Fibroblast of mammary gland (primary cell): ENCODE data around the gene SLC5A6.

Experiments used
- DNase-seq: peaks from one replicate; pipeline ENCODE4 v3.0.0-alpha.2; 2010; ENCODE audit warnings: low read depth
- H3K4me3 ChIP-seq: 2 replicates; pipeline ENCODE4 v1.5.1; 2011; ENCODE audit warnings: low read depth, mild to moderate bottlenecking, low read length, moderate library complexity; ENCODE audit not compliant: control insufficient read depth
- TF ChIP-seq, protein P1 (sequence below): conservative IDR thresholded peaks from 2 replicates; pipeline ENCODE4 v1.5.1; 2011; ENCODE audit warnings: low read depth, low read length, inconsistent platforms; ENCODE audit not compliant: control insufficient read depth, insufficient read depth

Gene SLC5A6

DNA sequence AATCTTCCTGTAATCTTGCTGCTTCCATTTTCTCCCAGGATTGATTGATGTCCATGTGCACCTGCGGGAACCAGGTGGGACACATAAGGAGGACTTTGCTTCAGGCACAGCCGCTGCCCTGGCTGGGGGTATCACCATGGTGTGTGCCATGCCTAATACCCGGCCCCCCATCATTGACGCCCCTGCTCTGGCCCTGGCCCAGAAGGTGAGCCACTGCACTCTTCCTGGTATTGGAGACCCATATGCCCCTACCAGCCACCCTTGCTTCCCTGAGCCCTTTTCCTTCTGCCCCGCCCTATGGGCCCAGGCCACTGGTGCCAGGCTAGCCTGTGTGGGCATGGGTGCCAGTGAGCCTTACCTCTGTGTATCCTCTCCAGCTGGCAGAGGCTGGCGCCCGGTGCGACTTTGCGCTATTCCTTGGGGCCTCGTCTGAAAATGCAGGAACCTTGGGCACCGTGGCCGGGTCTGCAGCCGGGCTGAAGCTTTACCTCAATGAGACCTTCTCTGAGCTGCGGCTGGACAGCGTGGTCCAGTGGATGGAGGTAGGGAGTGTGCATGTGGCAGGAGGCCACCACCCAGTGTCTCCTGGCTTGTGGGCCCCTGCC lies 25.4 kb upstream of the SLC5A6 start:
- H3K4me3 ChIP-seq, result no peak overlapping the region
- DNase-seq, result no peak
- TF ChIP-seq, protein P1, sequence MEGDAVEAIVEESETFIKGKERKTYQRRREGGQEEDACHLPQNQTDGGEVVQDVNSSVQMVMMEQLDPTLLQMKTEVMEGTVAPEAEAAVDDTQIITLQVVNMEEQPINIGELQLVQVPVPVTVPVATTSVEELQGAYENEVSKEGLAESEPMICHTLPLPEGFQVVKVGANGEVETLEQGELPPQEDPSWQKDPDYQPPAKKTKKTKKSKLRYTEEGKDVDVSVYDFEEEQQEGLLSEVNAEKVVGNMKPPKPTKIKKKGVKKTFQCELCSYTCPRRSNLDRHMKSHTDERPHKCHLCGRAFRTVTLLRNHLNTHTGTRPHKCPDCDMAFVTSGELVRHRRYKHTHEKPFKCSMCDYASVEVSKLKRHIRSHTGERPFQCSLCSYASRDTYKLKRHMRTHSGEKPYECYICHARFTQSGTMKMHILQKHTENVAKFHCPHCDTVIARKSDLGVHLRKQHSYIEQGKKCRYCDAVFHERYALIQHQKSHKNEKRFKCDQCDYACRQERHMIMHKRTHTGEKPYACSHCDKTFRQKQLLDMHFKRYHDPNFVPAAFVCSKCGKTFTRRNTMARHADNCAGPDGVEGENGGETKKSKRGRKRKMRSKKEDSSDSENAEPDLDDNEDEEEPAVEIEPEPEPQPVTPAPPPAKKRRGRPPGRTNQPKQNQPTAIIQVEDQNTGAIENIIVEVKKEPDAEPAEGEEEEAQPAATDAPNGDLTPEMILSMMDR, result no peak

DNA sequence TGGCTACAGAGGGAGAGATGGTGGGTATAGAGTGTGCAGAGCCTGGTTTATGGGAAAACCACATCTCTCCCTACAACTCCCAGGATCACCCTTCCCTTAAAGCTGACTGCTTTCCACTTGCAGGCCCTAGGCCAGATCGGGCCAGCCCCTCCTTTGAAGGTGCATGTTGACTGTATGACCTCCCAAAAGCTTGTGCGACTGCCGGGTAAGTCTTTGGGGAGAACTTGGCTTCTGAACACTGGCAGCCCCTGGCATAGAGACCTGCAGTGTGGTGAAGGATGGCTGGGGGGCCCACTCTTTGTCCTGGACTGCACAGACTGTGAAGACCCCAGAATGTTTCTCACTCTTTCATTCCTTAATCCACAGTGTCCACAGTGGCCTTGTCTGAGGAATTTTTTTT lies 24.6 kb upstream of the SLC5A6 start:
- TF ChIP-seq, protein P1, result no peak
- H3K4me3 ChIP-seq, result no peak overlapping the region
- no peak for DNase-seq

DNA sequence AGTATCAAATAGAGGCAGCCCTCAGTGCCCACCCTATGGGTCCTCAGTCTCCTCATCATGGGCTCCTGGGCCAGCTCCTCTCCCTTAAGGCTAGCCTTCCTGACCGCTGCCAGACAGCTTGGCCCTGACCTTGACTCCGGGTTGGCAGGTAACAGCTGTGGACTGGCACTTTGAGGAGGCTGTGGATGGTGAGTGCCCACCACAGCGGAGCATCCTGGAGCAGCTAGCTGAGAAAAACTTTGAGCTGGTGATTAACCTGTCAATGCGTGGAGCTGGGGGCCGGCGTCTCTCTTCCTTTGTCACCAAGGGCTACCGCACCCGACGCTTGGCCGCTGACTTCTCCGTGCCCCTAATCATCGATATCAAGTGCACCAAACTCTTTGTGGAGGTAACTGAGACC lies 24.1 kb upstream of the SLC5A6 start:
- H3K4me3 ChIP-seq, result no peak overlapping the region

DNA sequence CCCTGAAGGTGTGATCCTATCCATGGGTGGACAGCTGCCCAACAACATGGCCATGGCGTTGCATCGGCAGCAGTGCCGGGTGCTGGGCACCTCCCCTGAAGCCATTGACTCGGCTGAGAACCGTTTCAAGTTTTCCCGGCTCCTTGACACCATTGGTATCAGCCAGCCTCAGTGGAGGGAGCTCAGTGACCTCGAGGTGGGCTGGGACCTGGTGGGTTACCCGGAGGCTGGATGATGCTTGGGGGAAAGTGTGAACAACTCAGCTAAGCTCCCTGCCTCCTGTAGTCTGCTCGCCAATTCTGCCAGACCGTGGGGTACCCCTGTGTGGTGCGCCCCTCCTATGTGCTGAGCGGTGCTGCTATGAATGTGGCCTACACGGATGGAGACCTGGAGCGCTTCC lies 21.3 kb upstream of the SLC5A6 start:
- no peak overlapping the region for H3K4me3 ChIP-seq
- DNase-seq, result no peak
- TF ChIP-seq, protein P1, result no peak

More for the DNA sequence above, 24.1 kb upstream of the SLC5A6 start:
- no peak for DNase-seq
- TF ChIP-seq, protein P1, result no peak

DNA sequence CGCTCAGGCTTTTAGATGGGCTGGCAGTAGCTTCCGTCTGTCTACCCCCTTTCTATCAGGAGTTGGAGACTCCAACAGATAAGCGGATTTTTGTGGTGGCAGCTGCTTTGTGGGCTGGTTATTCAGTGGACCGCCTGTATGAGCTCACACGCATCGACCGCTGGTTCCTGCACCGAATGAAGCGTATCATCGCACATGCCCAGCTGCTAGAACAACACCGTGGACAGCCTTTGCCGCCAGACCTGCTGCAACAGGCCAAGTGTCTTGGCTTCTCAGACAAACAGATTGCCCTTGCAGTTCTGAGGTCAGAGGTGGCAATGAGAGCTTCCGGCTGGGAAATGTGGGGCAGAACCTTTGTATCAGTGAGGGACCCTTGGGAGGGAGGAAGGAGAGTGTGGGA lies 19.9 kb upstream of the SLC5A6 start:
- no peak for DNase-seq
- TF ChIP-seq, protein P1, result no peak
- H3K4me3 ChIP-seq, result no peak overlapping the region

DNA sequence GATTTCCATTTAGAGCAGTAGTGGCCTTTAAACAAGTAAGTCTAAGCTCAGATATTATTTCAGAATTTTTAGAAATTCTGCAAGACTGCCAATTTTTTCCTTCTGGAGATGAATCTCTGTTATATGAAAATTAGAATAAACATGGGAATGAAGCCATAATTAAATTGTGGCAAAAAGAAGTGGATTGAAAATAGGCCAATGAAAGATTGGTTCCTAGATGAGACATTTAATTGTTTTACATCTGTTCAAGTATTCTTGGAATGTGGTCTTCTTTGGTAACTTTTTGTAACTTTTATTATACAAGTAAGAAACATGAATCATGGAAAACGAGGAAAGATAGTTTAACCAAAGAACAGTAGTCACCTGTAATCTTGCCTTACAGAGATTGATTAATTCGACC lies 15.4 kb upstream of the SLC5A6 start:
- H3K4me3 ChIP-seq, result no peak overlapping the region
- DNase-seq, result no peak
- TF ChIP-seq, protein P1, result no peak

DNA sequence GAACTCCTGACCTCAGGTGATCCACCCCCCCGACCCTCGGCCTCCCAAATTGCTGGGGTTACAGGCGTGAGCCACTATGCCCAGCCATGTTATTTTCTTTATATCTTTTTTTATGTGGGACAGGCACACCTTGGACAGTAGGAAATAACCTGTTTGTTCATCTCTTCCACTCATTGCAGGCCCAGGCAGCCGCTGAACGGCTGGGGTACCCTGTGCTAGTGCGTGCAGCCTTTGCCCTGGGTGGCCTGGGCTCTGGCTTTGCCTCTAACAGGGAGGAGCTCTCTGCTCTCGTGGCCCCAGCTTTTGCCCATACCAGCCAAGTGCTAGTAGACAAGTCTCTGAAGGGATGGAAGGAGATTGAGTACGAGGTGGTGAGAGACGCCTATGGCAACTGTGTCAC lies 13.5 kb upstream of the SLC5A6 start:
- H3K4me3 ChIP-seq, result no peak overlapping the region
- TF ChIP-seq, protein P1, result no peak
- no peak for DNase-seq
